Spleen (tissue), 7 donors: ENCODE measurements around the gene SORCS2.

Experiments
- POLR2A ChIP-seq, 3 donors: fragments of 450-650 bp; IDR thresholded peaks; one replicate each; pipeline ENCODE4 v1.5.1; 2017; ENCODE audit warnings: antibody characterized with exemption in 3 of 3, mild to moderate bottlenecking in 1 of 3
- TF ChIP-seq, protein P1 (sequence below), 11 experiments: fragments of 200-600 bp in 7 of 11; fragments of 450-650 bp in 4 of 11; sonication (generic) in 4 of 11; IDR thresholded peaks in 8 of 11; conservative IDR thresholded peaks in 3 of 11; 1 replicate in 7 of 11; 2 replicates in 4 of 11; pipeline versions ENCODE4 v1.4.0 to v1.8.0; 2016 to 2021; ENCODE audit warnings: antibody characterized with exemption in 11 of 11, inconsistent platforms in 4 of 11, mild to moderate bottlenecking in 1 of 11
- donor health status: DM: no; HTN: no; CAD: no; lungs with moderate emphysema.
- donor health status: DM: no; HTN: no; CAD: no.
- donor health status: DM: no; HTN: no; CAD: no.

- TF ChIP-seq, protein P1, sequence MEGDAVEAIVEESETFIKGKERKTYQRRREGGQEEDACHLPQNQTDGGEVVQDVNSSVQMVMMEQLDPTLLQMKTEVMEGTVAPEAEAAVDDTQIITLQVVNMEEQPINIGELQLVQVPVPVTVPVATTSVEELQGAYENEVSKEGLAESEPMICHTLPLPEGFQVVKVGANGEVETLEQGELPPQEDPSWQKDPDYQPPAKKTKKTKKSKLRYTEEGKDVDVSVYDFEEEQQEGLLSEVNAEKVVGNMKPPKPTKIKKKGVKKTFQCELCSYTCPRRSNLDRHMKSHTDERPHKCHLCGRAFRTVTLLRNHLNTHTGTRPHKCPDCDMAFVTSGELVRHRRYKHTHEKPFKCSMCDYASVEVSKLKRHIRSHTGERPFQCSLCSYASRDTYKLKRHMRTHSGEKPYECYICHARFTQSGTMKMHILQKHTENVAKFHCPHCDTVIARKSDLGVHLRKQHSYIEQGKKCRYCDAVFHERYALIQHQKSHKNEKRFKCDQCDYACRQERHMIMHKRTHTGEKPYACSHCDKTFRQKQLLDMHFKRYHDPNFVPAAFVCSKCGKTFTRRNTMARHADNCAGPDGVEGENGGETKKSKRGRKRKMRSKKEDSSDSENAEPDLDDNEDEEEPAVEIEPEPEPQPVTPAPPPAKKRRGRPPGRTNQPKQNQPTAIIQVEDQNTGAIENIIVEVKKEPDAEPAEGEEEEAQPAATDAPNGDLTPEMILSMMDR (IDR thresholded peaks at IDR 0.05 in 8 of 11, conservative IDR thresholded peaks at IDR 0.05 in 3 of 11), result no peak
- TF ChIP-seq POLR2A (IDR thresholded peaks at IDR 0.05), result no peak
Observed at GRCh38 chr4:7697821-7698220, 505.5 kb downstream of the SORCS2 start.
